HG02884 (cell line): Measurements from ENCODE around the gene RRP9.
"Not testable (repeated sequence)": the region's sequence is repeated elsewhere in the genome, so short reads cannot be mapped to it uniquely, and the experiment has no call there.

Experiments used
- ATAC-seq: cut with Tn5 transposase; IDR thresholded peaks from one replicate; pipeline ENCODE4 v1.9.1; 2021; ENCODE audit warnings: mild to moderate bottlenecking, moderate library complexity; ENCODE audit not compliant: unreplicated experiment

Gene RRP9

GRCh38 chr3:51927061-51927977 lies 14.4 kb downstream of the RRP9 start:
- no peak for ATAC-seq

- ATAC-seq, result no peak
These were observed 20.6 kb downstream of the RRP9 start for GRCh38 chr3:51921081-51921578.

- no peak for ATAC-seq
These were observed 25.3 kb downstream of the RRP9 start for GRCh38 chr3:51916418-51916817.

- ATAC-seq, result no peak
These were observed 33.7 kb downstream of the RRP9 start for GRCh38 chr3:51908026-51908425.

GRCh38 chr3:51904034-51904823 lies 37.5 kb downstream of the RRP9 start:
- no peak for ATAC-seq

- ATAC-seq, result not testable (repeated sequence)
These were observed 39.3 kb downstream of the RRP9 start for GRCh38 chr3:51902361-51902760.

- ATAC-seq, result not testable (repeated sequence)
These were observed 41.7 kb downstream of the RRP9 start for GRCh38 chr3:51900043-51900442.

- no peak for ATAC-seq
These were observed 44.3 kb downstream of the RRP9 start for GRCh38 chr3:51897391-51897790.

- ATAC-seq, result no peak
These were observed 44.9 kb downstream of the RRP9 start for GRCh38 chr3:51896607-51897305.

- ATAC-seq, result no peak
These were observed 46.8 kb downstream of the RRP9 start for GRCh38 chr3:51894939-51895338.

- no peak for ATAC-seq
These were observed 47.3 kb downstream of the RRP9 start for GRCh38 chr3:51894391-51894790.

- ATAC-seq, result no peak
These were observed 50.3 kb downstream of the RRP9 start for GRCh38 chr3:51891242-51892039.

GRCh38 chr3:51888463-51889105 lies 53.1 kb downstream of the RRP9 start:
- no peak for ATAC-seq

- ATAC-seq, result no peak
These were observed 54.1 kb downstream of the RRP9 start for GRCh38 chr3:51887620-51888019.

- no peak for ATAC-seq
These were observed 55.3 kb downstream of the RRP9 start for GRCh38 chr3:51886447-51886846.
